NCI-H2227 (cell line): ENCODE data around the gene SVIL.
"Not testable (repeated sequence)": the region's sequence is repeated elsewhere in the genome, so short reads cannot be mapped to it uniquely, and the experiment has no call there.

Source experiments
- DNase-seq: peaks from one replicate; lab custom pipeline; 2025; ENCODE audit not compliant: unreplicated experiment; lab: John Stamatoyannopoulos, UW

The SVIL gene

GRCh38 chr10:29624357-29624756 lies 10.4 kb downstream of the SVIL start:
- not testable (repeated sequence) for DNase-seq

GRCh38 chr10:29623797-29624196 lies 11.0 kb downstream of the SVIL start:
- DNase-seq: no peak

- no peak for DNase-seq
These were observed 12.3 kb downstream of the SVIL start for GRCh38 chr10:29622382-29622922.

- DNase-seq: no peak
These were observed 13.6 kb downstream of the SVIL start for GRCh38 chr10:29621161-29621560.

GRCh38 chr10:29620112-29620690 lies 14.6 kb downstream of the SVIL start:
- no peak for DNase-seq

GRCh38 chr10:29619241-29619669 lies 15.5 kb downstream of the SVIL start:
- no peak for DNase-seq

GRCh38 chr10:29618341-29619171 lies 16.2 kb downstream of the SVIL start:
- no peak for DNase-seq

- peak; percentile 9 for DNase-seq
These were observed 16.9 kb downstream of the SVIL start for GRCh38 chr10:29617880-29618340.

- no peak for DNase-seq
These were observed 18.2 kb downstream of the SVIL start for GRCh38 chr10:29616542-29616941.

- DNase-seq: no peak
These were observed 19.6 kb downstream of the SVIL start for GRCh38 chr10:29615195-29615594.

- not testable (repeated sequence) for DNase-seq
These were observed 20.5 kb downstream of the SVIL start for GRCh38 chr10:29614289-29614688.

- no peak for DNase-seq
These were observed 21.0 kb downstream of the SVIL start for GRCh38 chr10:29613791-29614190.

- DNase-seq: no peak
These were observed 21.6 kb downstream of the SVIL start for GRCh38 chr10:29613196-29613595.

- DNase-seq: no peak
These were observed 22.1 kb downstream of the SVIL start for GRCh38 chr10:29612657-29613056.

GRCh38 chr10:29611781-29612381 lies 22.9 kb downstream of the SVIL start:
- DNase-seq: no peak

GRCh38 chr10:29610876-29611647 lies 23.7 kb downstream of the SVIL start:
- no peak for DNase-seq

- DNase-seq: not testable (repeated sequence)
These were observed 24.4 kb downstream of the SVIL start for GRCh38 chr10:29610331-29610730.

GRCh38 chr10:29609696-29610095 lies 25.1 kb downstream of the SVIL start:
- DNase-seq: no peak

GRCh38 chr10:29608476-29609301 lies 26.1 kb downstream of the SVIL start:
- DNase-seq: no peak

- no peak for DNase-seq
These were observed 26.7 kb downstream of the SVIL start for GRCh38 chr10:29608062-29608461.
